ENCODE data around the gene RABIF.
A peak's percentile ranks its signal among the peaks of the same experiment; 100 is the strongest.
"Not testable (repeated sequence)": the region's sequence is repeated elsewhere in the genome, so short reads cannot be mapped to it uniquely, and the experiment has no call there.

RABIF gene

DNA sequence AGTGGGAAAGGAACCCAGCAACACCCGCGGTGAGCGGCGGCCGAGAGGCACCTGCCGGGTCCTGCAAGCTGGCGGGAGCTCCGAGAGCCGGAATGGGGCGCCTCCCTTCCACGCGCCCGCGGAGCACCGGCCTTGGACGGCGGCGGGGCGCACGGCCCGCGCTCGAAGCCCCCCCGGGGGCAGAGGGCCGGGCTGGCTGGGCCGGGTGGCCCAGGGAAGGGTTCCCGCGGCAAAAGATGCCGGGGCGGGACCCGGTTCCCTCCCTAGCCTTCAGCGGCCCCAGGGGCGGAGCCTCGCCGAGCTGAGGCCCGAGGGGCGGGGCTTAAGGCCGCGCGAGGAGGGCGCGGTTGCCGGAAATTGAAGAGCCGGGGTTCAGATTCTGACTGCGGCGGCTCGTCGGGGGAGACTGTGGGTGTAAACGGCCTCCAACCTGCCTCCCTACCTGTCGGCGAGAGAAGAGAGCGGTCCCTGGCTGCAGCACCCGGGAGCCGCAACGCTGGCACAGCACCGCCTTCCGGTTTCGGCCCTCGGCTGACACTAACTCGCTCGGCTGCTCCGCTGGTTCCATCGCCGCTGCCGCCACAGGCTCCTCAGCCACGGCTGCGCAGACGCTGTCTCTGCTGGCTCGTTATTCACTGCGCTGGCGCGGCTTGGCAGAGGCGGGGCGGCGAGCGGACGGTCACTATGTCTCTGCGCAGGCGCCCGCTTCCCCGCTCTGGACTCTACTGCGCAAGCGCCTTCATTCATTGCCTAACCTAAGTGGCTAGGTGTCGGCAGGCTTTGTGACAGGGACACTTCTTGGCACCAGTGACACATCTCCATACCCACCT, at the start of gene RABIF:
Gene RABIF (minus strand): TSS at position 619 of the 830 bp plus-strand sequence. CDS start 51 bp downstream, at position 568.
- DNase-seq = peak; percentile 84

DNA sequence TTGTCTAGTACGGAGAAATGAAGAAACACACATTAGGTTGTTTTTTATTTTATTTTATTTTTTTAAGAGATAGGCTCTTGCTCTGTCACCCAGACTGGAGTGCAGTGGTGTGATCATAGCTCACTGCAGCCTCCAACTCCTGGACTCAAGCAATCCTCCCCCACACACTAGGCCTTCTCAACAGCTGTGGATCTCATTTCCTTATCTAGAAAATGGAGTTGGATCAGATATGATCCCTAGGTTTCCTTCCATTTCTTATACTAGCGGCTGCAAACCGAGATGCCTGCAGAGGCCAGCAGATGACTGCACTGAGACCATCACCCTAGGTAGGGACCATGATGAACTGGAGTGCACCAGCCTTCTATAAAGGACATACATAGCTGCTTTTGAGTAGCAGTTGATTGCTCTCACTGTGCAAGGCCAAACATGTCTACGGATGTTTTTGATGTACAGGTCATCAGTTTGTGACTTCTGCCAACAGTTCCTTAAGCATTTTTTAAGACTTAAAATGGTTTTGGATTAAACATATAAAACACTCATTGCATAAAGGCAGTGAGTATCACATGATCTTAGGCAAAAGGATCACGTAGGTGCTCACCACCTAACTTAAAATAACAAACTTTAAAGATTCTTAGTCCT, 49.5 kb upstream of the RABIF start:
- no peak for DNase-seq

DNA sequence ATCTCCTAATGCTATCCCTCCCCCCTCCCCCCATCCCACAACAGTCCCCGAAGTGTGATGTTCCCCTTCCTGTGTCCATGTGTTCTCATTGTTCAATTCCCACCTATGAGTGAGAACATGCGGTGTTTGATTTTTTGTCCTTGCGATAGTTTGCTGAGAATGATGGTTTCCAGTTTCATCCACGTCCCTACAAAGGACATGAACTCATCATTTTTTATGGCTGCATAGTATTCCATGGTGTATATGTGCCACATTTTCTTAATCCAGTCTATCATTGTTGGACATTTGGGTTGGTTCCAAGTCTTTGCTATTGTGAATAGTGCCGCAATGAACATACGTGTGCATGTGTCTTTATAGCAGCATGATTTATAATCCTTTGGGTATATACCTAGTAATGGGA, 47.5 kb upstream of the RABIF start:
- DNase-seq = not testable (repeated sequence)

DNA sequence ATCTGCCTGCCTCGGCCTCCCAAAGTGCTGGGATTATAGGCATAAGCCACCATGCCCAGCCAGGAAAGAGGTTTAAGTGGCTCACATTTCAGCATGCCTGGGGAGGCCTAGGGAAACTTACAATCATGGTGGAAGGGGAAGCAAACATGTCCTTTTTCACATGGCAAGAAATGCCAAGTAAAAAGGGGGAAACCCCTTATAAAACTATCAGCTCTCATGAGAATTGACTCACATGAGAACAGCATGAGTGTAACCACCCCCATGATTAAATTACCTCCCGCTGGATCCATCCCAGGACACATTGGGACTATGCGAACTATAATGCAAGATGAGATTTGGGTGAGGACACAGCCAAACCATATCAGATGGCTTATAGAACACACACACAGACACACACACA, 46.9 kb upstream of the RABIF start:
- no peak for DNase-seq

DNA sequence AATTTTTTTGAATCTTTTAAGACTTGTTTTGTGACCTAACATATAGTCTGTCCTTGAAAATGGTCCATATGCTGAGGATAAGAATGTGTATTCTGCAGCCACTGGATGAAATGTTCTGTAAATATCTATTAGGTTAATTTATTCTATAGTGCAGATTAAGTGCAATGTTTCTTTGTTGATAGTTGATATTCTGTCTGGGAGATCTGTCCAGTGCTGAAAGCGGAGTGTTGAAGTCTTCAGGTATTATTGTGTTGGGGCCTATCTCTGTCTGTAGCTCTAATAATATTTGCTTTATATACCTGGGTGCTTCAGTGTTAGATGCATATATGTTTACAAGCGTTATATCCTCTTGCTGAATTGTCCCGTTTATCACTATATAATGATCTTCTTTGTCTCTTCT, 45.8 kb upstream of the RABIF start:
- DNase-seq = no peak

DNA sequence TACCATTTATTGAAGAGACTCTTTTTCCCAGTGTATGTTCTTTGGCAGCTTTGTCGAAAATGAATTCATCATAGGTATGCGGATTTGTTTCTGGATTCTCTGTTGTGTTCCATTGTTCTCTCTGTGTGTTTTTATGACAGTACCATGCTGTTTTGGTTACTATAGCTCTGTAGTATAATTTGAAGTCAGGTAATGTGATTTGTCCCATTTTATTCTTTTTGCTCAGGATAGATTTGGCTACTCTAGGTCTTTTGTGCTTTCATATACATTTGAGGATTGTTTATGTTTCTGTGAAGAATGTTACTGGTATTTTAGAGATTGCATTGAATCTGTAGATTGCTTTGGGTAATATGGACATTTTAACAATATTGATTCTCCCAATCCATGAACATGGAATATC, 43.5 kb upstream of the RABIF start:
- DNase-seq = no peak

DNA sequence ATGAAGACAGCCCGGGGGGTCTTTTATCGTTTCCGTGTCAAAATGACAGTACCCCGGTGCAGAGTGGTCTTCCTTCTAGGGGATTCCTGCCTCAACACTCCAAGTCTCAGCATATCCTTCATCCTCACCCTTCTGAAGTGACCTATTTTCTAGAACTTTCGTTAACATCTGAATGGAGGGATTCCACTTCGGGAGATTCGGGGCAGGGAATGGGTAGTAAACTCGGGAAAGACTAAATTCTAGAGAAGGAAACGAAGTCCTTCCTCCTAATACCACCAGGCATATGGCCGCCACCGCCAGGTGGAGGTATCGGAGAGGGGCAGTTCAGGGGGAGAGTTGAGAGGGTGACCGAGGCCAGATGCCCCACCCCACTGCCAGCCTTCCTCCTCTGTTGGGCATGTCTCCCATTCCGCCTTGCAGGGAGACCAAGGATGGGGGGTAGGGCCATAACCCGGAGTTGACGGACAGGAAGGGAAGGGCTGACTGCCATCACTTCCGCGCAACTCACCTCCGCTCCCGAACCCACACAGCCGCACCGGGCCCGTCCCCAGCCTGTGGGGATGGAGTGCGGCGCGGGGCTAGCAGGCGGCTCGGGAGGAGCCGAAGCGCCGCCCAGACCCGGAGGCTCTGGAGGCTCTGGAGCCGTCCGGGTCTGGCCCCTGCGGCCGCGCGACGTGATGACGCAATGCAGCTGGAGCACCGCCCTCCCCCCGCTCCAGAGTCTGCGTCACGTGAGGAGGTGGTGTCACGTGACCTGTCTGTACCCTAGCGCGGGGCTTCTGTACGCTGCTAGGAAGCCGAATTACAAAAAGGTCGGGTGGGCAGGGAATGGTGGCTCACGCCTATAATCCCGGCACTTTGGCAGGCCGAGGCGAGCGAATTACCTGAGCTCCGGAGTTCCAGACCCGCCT, 37.9 kb upstream of the RABIF start, which contains the start of gene KLHL12:
Gene KLHL12 (minus strand): TSS at position 654 of the 911 bp plus-strand sequence. CDS start 2,072 bp downstream, outside the sequence.
- DNase-seq = peak; percentile 83

DNA sequence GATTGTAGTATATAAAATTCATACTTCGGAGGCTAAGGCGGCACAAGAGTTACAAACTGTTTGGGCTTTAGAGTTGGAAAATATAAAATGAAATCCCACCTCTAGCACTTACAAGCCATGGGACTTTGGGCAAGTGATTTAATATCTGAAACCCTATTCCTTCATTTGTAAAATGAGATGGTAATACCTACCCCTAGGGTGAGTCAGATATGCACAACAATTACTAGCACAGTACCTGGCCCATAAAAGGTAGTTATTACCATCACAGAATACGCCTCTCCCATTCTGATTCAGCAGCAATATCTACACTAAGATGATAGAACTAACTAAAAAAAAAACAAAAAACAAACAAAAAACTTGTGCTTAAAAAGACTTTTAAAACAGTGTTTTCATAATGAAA, 34.6 kb upstream of the RABIF start:
- no peak for DNase-seq

DNA sequence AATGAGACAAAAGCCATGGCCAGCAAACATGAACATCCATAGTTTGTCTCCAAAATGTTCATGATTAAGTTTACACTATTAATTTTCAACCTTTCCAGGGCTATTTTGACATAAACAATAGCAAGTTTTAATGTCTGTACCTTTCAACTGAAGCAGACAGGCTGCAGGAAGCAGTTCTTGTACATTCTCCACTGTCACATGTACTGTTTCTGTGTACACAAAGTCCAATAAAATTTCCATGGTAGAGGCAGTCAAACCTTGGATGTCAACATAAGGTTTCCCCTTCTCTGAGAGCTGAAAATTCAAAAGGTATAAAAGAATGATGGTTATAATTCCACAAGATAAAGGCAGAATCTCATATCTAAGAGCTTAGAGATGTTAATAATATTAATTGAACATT, 30.7 kb upstream of the RABIF start:
- no peak for DNase-seq

DNA sequence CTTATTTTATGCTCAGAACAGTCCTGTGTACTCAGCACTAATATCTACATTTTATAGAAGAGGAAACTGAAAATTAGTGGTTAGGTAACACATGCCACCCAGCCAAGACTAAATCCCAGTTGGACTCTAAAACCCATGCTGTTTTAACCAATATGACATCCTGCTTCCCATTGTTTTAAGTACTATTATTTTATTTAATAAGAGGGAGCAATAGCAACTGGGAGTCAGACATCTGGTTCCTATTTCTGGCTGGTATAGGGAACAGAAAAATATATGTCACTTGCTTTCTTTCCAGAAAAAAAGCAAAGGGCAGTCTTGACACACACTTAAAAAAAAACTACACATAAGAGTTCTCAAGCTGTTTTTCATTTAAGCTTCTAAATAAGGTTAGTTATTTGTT, 26.2 kb upstream of the RABIF start:
- no peak for DNase-seq

DNA sequence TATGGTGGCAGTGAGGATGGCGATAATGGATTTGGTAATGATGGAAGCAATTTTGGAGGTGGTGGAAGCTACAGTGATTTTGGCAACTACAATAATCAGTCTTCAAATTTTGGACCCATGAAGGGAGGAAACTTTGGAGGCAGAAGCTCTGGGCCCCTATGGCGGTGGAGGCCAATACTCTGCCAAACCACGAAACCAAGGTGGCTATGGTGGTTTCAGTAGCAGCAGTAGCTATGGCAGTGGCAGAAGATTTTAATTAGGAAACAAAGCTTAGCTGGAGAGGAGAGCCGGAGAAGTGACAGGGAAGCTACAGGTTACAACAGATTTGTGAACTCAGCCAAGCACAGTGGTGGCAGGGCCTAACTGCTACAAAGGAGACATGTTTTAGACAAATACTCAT, 23.5 kb upstream of the RABIF start:
- DNase-seq = not testable (repeated sequence)

DNA sequence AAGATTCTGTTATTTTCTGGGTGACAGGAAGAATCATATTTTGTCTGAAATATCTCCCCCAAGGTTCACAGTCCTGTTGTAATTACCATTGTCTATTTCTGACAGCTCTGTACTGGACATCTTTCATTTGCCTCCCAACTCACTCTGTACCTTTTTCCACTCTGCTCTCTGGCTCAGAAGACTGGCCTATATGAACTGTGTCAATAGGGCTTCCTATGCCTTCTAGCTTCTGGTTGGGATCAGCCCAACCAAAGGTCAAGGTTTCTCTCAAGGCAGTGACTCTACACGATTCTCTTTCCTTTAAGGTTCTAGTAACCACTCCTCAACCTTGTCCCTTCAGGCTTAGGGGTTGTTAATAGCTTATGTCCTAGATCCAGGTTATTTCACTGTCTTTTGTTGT, 20.5 kb upstream of the RABIF start:
- DNase-seq = no peak

DNA sequence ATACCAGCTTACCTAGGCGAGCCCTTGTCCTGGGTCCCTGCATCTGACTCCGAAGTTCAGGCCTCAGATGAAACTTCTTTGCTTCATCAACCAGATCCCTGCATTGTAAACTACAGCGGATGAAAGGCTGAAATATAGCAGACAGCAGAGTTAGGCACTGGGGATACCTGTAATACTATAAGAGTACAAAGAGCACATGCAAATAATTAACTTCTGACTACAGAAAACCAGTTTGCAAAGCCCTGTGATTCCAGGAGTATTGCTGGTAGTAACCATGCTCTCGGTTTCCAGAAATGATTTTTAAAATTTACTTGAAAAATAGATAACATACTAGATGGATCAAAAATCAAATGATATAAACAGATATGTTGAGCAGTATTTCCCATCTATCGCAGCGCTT, 20.0 kb upstream of the RABIF start:
- no peak for DNase-seq

DNA sequence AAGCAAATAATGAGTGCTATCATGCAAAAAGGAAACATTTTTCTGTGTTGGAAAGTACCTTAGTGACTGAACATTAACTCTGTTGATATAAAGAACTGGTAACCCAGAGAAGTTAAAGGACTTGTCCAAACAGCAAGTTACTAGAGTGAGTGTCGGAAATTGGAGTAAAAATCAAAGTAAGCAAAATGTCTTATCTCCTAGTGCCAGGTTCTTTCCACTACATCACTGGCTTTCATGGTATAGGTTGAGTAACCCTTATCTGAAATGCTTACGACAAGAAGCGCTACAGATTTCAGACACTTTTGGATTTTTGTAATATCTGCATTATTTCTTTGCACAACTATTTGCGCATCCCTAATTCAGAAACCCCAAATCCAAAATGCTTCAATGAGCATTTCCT, 16.4 kb upstream of the RABIF start:
- DNase-seq = no peak

DNA sequence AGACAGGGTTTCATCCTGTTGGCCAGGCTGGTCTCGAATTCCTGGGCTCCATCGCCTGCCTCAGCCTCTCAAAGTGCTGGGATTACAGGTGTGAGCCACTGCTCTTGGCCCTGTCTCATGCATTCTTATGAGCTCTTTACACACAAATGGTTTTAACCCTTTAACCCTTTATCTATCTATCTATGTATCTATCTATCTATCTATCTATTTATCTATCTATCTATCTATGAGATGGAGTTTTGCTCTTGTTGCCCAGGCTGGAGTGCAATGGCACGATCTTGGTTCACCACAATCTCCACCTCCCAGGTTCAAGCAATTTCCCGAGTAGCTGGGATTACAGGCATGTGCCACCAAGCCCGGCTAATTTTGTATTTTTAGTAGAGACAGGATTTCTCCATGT, 14.9 kb upstream of the RABIF start:
- DNase-seq = not testable (repeated sequence)

DNA sequence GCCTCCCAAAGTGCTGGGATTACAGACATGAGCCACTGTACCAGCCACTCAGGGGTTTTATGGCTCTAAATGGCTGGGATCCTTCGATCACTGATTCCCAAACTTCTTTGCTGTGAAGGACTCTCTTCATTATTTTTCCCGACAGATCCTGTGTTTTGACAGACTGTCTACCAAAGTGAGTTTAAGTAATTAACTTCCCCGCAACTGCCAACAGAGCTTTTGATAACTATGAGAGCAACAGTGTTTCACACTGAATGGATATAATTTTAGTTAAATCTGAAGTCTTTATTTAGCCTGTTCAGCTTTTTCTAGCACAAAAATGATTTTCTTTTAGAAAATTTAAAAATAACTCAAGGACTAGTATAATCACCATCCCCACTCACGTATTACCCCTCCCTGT, 12.6 kb upstream of the RABIF start:
- no peak for DNase-seq

DNA sequence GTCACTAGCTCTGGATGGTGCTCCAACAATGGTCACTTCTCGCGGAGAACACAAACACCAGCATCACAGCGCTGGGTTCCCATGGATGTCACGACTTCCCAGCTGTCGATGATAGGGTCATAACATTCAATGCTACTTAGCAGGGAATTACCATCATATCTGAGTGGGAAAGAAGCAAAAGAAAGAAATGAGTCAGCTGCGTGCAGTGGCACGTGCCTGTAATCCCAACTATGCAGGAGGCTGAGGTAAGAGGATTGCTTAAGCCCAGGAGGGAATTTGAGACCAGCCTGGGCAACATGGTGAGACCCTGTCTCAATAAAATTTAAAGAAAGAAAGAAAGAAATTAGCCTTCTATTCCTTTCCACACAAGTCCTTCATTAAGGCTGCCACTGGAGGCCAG, 3.6 kb upstream of the RABIF start:
- no peak for DNase-seq

DNA sequence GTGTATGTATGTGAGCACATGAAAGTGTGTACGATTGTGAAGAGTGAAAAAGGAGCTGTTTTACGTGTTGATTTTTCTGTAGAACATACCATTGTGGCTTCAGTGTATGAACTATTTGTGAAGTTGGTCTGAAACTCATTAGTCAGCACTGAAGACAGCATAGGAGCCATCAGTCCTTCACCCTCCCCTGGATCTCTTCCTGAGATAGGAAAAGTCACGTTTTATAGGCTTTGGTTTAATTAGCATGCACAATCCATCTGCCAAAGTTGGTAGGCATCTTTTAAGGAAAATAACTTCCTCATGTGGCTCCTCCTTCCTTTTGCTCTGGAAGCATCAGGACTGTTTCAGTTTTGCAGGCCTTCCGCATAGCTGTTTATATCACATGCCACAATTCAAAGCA, 1.4 kb upstream of the RABIF start:
- DNase-seq = no peak

DNA sequence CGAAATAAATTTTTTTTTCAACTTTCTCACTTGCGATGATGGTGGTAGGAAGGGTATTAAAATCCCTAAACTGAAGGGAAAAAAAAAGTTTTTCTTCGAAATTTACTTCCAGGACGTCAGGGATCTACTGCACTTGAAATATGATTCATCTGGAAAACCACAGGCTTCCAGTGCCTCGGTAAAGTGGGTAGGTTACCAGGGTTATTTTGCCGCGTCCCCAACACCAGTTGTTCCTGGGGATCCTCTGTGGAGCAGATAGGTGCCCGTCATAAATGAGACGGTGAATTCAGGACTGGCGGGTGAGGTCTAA, 773 bp downstream of the RABIF start:
- DNase-seq = no peak

DNA sequence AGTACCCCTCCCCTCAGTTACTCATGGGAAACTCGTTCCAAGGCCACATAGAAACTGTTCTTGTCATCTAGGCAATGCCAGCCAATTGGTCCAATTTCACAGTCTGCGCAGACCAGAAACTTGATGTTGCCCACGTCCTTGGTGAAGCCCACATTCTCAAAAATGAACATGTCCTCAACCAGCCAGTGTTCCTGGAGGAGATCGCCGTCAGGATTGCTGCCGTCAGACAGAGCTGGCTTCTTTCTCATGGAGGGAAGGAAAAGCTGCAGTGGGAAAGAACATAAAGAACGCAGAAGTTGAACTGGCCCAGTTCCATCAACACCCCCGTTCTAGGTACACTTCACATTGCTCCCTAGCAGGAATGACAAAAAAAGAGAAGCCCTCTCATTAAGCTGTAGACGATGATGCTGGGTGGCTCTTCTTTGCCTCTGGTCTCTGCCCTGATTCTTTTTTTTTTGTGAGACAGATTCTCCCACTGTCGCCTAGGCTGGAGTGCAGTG, 7.9 kb downstream of the RABIF start:
- no peak for DNase-seq

DNA sequence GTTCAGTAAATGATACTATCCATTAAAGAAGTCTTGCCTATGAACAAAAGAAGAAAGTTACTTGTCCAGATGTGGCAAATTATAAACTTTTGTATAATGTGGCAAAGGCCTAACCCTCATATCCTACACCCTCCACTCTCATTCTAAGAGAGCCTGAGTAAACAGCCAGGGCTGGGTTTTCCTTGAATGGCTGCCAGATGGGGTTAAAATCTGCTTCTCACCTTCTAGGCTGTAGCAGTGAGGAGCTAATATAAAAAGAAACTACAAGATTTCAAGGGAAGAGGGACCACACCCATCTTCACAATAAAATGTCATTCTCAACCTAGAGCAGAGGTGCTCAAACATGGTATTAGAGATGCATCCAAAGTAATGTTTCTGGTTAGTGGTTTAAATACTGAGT, 8.9 kb downstream of the RABIF start:
- no peak for DNase-seq

DNA sequence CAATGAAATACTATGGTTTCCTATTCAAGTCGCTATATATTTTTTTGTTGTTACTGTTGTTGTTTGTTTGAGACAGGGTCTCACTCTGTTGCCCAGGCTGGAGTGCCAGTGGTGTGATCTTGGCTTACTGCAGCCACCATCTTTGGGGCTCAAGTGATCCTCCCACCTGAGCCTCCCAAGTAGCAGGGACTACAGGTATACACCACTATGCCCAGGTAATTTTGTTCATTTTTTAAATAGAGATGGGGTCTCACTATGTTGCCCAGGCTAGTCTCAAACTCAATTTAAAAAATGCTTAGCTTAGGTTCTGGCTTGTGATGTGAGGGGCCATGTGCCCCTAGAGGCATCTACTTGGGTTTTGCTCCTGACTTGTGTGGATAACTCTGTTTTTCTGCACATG, 9.8 kb downstream of the RABIF start:
- no peak for DNase-seq

DNA sequence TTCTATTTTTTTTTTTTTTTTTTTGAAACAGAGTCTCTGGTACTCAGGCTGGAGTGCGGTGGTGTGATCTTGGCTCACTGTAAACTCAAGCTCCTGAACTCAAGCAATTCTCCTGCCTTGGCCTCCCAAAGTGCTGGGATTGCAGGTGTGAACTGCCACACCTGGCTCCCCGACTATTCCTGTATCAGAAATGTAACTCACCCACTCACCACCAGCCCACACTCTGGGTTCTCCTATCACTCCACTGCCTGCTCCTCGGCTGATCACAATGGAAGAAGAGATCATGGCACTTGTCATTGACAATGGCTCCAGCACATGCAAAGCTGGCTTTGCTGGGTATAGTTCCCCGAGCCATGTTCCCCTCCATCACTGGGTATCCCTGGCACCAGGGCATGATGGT, 15.9 kb downstream of the RABIF start:
- no peak for DNase-seq
